Measurements from ENCODE around the gene DLG2.

The DLG2 gene

GRCh38 chr11:83685730-83686129 is 1941.4 kb downstream of the DLG2 start:
- Histone ChIP-seq H3K9me2 (replicated peaks; ENCODE audit: control insufficient read depth, low read length) (no peaks in the 10 kb centered on the region), H4K20me1 (ENCODE audit: control insufficient read depth, insufficient read depth, low read depth, low read length) (no peaks in the 10 kb centered on the region), H3F3A (ENCODE audit: control insufficient read depth, insufficient read depth) (peaks cover 2% of the 10 kb centered on the region; the same call in 1 of the 2 replicates), H3K9me3 (ENCODE audit: control insufficient read depth, insufficient read depth, low read length) (no peaks in the 10 kb centered on the region), H3K27ac (ENCODE audit: low read depth, low read length) (no peak overlapping the region), H3K4me3 (ENCODE audit: low read length) (no peak overlapping the region), H3K27me3 (ENCODE audit: control insufficient read depth, low read length) (no peaks in the 10 kb centered on the region), H3K79me2 (ENCODE audit: control insufficient read depth, low read length) (peaks cover 14% of the 10 kb centered on the region), H3K4me2 (ENCODE audit: low read length) (no peak overlapping the region), H3K4me1 (ENCODE audit: control insufficient read depth, low read length) (peaks cover 30% of the 10 kb centered on the region), H3K36me3 (ENCODE audit: control insufficient read depth, low read length) (no peaks in the 10 kb centered on the region)
- no peak for TF ChIP-seq EZH2phosphoT487 (IDR thresholded peaks at IDR 0.05; ENCODE audit: borderline replicate concordance, low read length)

- H3K27ac ChIP-seq (ENCODE audit: low read depth, low read length): no peak overlapping the region
- H3K4me1 ChIP-seq (ENCODE audit: control insufficient read depth, low read length): peaks cover 47% of the 10 kb centered on the region
- no peaks in the 10 kb centered on the region for H3K27me3 ChIP-seq (ENCODE audit: control insufficient read depth, low read length)
- H3K4me2 ChIP-seq (ENCODE audit: low read length): no peak overlapping the region
- no peak overlapping the region for H3K4me3 ChIP-seq (ENCODE audit: low read length)
- no peak for TF ChIP-seq EZH2phosphoT487 (IDR thresholded peaks at IDR 0.05; ENCODE audit: borderline replicate concordance, low read length)
- no peak for TF ChIP-seq CTCF (IDR thresholded peaks at IDR 0.05; ENCODE audit: low read depth, low read length, poor library complexity, severe bottlenecking)
- no peaks in the 10 kb centered on the region for H4K20me1 ChIP-seq (ENCODE audit: control insufficient read depth, insufficient read depth, low read depth, low read length)
- H3K9me3 ChIP-seq (ENCODE audit: control insufficient read depth, insufficient read depth, low read length): no peaks in the 10 kb centered on the region
- H3K36me3 ChIP-seq (ENCODE audit: control insufficient read depth, low read length): no peaks in the 10 kb centered on the region
- peaks cover 2% of the 10 kb centered on the region; the same call in 1 of the 2 replicates for H3F3A ChIP-seq (ENCODE audit: control insufficient read depth, insufficient read depth)
- H3K79me2 ChIP-seq (ENCODE audit: control insufficient read depth, low read length): peaks cover 30% of the 10 kb centered on the region
- no peaks in the 10 kb centered on the region for H3K9me2 ChIP-seq (replicated peaks; ENCODE audit: control insufficient read depth, low read length)
Measured at GRCh38 chr11:83684071-83684470, 1943.1 kb downstream of the DLG2 start.

- peak overlapping the region; percentile 75 for H3K4me3 ChIP-seq (ENCODE audit: low read length)
- H3K4me2 ChIP-seq (ENCODE audit: low read length): peak overlapping the region; percentile 66
- TF ChIP-seq CTCF (IDR thresholded peaks at IDR 0.05; ENCODE audit: low read depth, low read length, poor library complexity, severe bottlenecking) (no peak), EZH2phosphoT487 (IDR thresholded peaks at IDR 0.05; ENCODE audit: borderline replicate concordance, low read length) (no peak)
Measured at GRCh38 chr11:83682611-83682973, 1944.6 kb downstream of the DLG2 start.

GRCh38 chr11:83681906-83682610 is 1945.1 kb downstream of the DLG2 start:
- Histone ChIP-seq H3K27me3 (ENCODE audit: control insufficient read depth, low read length) (no peaks in the 10 kb centered on the region), H3K4me2 (ENCODE audit: low read length) (peak overlapping the region; percentile 66), H3K36me3 (ENCODE audit: control insufficient read depth, low read length) (no peaks in the 10 kb centered on the region), H3K4me1 (ENCODE audit: control insufficient read depth, low read length) (peaks cover 64% of the 10 kb centered on the region), H3K4me3 (ENCODE audit: low read length) (peak overlapping the region; percentile 75), H3K27ac (ENCODE audit: low read depth, low read length) (peak overlapping the region; percentile 75), H3K79me2 (ENCODE audit: control insufficient read depth, low read length) (peaks cover 46% of the 10 kb centered on the region), H3K9me2 (replicated peaks; ENCODE audit: control insufficient read depth, low read length) (no peaks in the 10 kb centered on the region), H4K20me1 (ENCODE audit: control insufficient read depth, insufficient read depth, low read depth, low read length) (no peaks in the 10 kb centered on the region), H3F3A (ENCODE audit: control insufficient read depth, insufficient read depth) (peaks cover 9% of the 10 kb centered on the region), H3K9me3 (ENCODE audit: control insufficient read depth, insufficient read depth, low read length) (no peaks in the 10 kb centered on the region)
- TF ChIP-seq CTCF (IDR thresholded peaks at IDR 0.05; ENCODE audit: low read depth, low read length, poor library complexity, severe bottlenecking) (no peak), EZH2phosphoT487 (IDR thresholded peaks at IDR 0.05; ENCODE audit: borderline replicate concordance, low read length) (no peak)

More at GRCh38 chr11:83682611-83682973, 1944.6 kb downstream of the DLG2 start:
- peak overlapping the region; percentile 75 for H3K27ac ChIP-seq (ENCODE audit: low read depth, low read length)
- peaks cover 59% of the 10 kb centered on the region for H3K4me1 ChIP-seq (ENCODE audit: control insufficient read depth, low read length)
- no peaks in the 10 kb centered on the region for H3K9me3 ChIP-seq (ENCODE audit: control insufficient read depth, insufficient read depth, low read length)
- no peaks in the 10 kb centered on the region for H3K9me2 ChIP-seq (replicated peaks; ENCODE audit: control insufficient read depth, low read length)
- H3K27me3 ChIP-seq (ENCODE audit: control insufficient read depth, low read length): no peaks in the 10 kb centered on the region
- no peaks in the 10 kb centered on the region for H3K36me3 ChIP-seq (ENCODE audit: control insufficient read depth, low read length)
- no peaks in the 10 kb centered on the region for H4K20me1 ChIP-seq (ENCODE audit: control insufficient read depth, insufficient read depth, low read depth, low read length)
- H3F3A ChIP-seq (ENCODE audit: control insufficient read depth, insufficient read depth): peaks cover 9% of the 10 kb centered on the region
- peaks cover 43% of the 10 kb centered on the region for H3K79me2 ChIP-seq (ENCODE audit: control insufficient read depth, low read length)

All from DOHH2 (cell line).